ENCODE measurements around the gene ATP8B1.

The ATP8B1 gene

DNA sequence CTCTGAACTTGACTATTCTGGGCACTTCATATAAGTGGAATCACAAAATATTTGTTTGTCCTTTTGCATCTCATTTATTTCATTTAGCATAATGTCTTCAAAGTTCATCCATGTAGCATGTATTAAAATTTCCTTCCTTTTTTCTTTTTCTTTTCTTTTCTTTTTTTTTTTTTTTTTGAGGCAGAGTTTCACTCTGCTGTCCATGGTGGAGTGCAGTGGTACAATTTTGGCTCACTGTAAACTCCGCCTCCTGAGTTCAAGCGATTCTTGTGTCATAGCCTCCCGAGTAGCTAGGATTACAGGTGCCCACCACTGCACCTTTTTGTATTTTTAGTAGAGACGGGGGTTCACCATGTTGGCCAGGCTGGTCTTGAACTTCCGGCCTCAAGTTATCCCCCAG is 11.9 kb downstream of the ATP8B1 start:
- DNase-seq, result no peak

DNA sequence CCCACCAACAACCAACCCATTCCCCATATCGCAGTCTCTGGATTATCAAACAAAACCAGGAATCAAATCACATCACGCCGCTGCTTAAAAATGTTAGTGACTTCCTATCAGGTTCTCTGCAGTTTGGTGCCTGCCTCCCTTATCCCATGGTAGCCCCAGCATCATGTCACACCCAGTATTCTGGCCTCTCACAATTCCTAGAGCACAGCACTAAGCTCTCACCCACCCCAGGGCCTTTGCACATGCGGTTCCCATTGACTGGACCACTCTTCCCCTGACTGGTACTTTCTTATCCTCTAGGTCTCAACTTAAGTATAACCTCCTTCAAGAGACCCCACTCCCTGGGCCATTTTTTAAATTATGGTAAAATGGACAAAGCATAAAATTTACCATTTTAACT is 12.8 kb downstream of the ATP8B1 start:
- no peak for DNase-seq

DNA sequence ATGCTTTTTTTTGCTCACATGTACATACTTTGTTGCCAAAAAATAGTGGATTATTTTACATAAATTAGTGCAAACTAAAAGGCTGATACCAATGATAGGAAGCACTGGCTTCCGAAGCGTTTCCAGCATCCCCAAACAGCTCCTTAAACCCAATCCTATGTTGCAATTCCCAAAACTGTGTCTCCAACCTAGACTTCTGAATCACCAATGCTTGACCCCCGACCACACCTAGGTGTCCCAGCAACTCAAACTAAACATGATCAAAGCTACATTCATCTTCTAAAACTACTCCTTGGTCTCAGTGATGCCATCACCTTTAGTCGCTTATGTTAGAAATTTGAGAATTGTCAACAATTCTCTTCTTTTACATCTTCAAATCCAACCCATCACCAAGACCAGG is 13.4 kb downstream of the ATP8B1 start:
- no peak for DNase-seq

DNA sequence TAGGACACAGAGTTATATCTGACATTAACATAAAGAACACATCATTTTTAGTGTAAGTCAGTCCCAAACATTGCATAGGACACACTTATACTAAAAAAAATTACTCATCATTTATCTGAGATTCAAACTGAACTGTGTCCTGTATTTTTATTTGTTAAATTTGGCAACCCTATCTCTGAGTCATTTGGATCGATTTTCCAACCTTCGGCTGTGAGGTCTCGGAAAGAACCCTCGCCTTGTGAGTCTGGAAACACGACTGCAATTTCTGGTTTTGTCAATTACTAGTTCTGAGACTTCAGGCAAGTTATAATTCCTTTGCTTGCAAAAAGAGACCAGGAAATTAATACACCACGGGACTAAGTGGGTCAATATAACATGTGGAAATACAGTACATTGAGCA is 14.0 kb downstream of the ATP8B1 start:
- no peak for DNase-seq

DNA sequence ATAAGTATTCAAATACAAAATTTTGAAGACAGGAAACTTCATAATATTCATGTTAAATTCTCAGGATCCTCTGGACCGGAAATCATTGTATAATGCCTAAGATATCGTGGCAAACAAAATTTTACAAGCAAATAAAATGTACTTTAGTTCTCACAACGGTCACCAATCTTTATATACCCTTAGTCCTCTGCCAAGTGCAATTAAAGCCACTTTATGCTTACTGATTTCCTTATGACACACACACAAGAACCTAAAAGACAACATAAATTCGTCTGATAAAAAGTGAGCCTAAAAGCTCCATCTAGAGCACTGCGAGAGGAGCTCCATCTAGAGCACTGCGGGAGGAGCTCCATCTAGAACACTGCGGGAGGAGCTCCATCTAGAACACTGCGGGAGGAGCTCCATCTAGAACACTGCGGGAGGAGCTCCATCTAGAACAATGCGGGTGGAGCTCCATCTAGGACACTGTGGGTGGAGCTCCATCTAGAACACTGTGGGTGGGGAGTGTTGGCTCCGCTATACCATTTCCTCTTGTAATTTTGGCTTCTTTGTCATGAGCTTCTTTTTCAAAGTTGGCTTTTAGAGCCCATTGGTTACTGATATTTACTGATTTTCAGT is 15.9 kb downstream of the ATP8B1 start:
- no peak for DNase-seq

DNA sequence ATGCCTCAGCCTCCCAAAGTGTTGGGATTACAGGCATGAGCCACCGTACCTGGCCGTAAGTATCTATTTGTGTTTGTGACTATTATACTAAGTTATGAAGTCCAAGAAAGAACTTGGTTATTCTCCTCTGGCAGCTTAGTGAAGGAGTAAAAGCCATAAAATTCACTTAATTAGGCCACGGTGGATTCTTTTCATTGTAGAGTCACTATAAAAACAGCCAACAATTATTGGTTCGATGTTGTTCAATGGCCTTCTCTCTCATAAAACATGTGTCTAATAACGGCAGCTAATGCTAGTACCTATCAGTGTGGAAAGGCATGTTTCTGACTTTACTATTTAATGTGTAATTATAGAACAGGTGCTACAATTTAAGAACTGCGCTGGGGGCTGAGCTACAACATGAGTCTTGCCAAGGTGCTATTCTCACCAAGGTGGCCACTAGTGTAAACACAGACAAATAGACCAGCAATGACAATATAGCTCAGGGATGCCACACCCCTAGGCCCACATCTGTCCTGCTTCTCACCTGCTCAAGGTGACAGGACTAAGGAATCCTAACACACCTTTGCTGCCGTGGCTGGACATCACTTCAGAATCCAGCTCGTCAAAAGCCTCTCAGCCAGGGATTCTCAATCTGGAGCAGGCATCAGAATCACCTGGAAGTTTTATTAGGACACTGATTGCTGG is 17.2 kb downstream of the ATP8B1 start:
- DNase-seq, result no peak

DNA sequence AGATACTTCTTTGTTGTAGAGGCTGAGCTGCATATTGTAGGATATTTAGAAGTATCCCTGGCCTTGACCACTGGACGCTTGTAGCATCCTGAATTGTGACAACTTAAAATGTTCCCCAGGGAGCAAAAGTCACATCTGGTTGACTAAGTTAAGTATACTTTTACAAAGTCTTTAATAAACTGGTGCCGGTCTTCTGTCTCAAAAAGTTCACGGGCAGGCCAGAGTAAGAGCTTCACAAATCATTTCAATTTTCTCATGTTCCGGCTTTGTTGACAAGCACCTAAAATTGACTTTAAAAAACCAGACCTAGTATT is 18.4 kb downstream of the ATP8B1 start:
- DNase-seq, result no peak

DNA sequence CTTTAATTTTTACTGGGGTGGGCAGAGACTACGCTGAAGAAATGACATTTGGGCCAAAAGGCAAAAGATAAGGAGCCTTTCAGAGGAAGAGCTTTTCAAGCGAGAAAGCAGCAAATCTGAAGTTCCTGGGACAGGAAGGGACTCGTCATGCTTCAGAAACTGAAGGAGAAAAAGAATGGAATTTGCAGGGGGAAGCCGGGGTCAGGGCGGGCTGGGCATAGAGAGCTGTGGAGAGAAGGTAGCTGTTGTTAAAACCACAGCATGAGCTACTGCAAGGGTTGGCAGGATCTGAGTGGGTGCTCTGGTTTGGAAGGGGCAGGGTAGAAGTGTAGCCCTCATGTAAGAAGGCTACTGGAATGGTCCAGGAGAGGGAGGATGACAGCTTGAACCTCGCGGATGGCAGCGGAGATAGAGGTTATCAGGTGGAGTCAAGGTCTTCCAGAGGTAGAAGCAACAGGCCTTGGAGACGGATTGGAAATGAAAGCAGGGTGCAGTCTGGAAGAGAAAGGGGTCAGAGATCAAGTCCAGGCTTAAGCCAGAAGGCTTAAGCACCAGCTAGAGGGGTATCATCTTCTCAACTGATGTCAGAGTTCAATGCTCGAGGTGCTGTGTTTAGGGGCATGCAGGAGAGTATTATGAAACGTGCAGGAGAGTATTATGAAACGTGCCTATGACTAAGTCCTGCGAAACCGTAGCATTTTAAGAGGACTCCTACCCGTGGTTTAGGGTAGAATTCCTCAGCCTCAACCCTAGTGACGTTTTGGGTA is 18.9 kb downstream of the ATP8B1 start:
- DNase-seq, result no peak

DNA sequence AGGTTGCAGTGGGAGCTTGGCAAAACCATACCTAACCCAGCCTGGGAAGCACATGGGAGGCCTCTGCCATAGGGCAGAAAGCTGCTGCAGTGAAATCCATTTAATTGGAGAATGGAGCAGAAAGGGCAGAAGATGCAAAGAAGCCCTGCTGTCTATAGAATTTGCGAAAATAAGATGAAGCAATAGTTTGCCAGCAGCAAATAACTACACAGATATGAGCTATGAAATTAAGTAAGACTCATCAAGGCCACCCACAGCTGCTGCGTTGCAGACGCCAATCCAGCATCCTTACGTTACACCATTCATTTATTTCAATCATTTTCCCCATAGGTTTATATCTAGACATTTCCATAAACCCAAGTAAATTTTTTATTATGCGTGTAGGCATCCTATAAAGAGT is 21.1 kb downstream of the ATP8B1 start:
- no peak for DNase-seq

DNA sequence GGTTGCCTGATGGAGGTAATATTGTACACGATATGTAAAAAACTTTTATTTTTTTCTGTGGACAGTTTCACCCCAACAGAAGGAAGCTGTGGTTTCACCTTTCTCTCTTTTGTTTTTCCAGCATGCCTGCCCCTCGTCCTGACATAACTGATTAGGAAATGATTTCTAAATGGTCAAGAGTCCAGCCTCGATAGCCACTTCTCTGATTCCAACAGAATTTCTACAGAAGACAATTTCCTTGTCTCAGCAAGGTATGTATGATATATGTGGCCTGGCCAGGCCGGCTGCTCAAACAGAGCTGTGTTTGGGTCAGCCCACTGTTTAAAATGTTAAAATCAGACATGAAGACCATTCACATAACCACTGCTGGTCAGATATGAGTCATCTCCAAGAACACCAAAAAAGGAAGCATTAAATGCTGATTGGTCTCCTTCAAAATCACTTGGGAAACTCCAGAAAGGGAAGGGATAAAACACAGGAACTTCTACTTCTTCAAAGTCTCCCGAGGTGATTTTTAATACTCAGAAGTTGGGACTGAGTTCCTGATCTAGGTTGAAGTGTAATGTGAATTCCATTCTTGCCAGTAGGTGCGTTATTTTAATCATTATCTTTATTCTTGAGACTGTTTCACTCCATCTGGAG is 22.3 kb downstream of the ATP8B1 start:
- DNase-seq, result no peak

DNA sequence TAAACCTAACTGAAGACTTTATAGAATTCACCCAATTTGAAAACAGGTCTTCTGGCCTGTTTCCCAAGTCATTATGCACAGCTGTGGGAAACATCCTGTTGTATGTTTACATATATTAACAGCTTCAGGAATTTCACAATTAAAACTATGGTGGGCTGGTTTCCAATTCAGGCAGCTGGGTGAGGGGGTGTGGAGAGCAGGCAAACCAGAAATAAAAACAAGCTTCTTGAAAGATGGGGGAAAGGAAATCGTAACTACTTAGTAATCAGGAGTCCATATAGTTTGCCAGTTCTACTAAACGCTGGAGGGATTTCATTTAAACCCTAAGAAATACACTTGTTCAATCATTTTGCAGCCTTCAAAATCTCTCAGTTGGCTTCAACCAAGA is 22.8 kb downstream of the ATP8B1 start:
- DNase-seq, result no peak

DNA sequence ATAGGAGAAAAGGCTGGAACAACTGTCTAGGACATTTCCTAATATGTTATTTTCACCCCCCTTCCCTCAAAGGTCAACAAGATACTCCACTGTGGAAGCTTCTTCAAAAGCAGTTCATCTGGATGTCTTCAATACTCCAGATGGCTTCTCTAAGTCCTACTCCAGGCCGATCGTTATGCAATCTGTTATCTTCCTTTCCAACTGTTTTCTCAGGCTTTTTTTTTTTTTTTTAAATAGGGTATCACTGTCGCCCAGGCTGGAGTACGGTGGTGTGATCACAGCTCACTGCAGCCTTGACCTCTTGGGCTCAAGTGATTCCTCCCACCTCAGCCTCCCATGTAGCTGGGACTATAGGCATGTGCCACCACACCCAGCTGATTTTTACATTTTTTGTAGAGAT is 26.3 kb downstream of the ATP8B1 start:
- no peak for DNase-seq

DNA sequence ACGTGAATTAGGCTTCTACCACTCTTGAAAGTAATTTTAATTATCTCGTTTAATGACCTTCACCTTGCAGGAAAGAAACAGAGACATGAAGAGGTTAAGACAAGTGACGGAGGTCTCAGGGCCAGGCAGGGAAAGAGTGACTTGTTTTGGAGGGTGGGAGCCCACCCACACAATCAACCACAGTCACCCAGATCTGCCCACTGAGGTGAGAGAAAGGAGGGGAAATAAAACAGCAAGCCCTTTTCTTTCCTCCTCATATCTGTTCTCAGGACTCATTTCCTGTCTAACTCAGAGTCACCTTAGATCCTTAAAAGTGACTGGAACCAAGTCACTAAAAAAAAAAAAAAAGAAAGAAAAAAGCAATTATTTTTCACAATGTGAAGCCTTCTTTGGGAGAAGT is 26.8 kb downstream of the ATP8B1 start:
- no peak for DNase-seq

DNA sequence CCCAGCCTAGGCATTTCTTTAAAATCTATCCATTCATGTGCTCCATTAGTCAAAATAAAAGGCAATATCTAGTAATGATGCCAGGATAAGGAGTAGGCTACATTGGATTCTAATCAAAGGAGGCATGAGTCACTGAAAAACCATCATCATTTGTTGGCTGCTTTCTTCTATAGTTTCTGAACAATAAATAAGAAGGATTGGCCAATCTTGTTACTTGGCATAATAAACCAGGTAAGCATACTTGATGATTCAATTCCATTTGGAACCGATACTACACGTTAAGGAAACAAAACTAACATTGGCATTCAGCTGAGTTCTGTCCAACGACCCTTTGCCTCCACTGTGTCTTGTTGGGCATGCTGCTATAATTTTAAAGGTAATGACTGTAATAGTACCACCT is 27.2 kb downstream of the ATP8B1 start:
- DNase-seq, result no peak

DNA sequence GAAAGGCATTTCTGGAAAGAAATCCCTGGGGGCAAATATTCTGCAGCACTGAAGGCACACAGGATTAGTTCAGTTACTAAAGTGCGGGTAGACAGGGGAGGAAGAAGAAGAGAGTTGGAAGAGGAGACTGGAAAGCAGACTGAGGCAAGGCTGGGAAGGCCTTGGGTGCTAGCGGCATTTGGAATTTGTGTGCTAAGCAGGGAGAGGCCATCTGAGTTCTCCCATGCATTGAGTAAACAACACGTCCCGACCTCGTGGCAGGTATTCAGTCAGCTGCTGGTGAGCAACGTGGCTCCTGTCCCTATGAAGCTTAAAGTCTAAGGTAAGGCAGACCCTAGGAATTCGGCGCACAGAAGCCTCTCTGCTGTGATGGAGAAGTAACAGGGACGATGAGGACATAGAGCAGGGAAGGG is 30.7 kb downstream of the ATP8B1 start:
- no peak for DNase-seq

DNA sequence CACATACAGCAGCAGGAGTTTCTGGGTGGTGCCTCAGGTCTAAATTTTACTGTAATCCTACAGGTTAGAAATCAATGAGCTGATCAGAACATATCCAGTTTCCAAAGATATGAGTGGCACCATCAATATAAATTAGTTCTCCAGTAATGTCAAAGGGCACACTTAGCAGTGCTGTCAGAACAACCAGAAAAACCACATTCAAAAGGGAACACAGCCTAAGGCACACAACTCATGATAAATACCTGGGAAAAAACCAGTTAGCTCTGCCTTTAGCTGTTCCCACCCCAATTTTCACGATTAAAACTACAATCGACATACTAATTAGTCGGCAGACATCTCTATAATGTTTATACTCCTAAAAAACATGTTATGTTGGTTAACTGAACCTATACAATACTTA is 31.5 kb downstream of the ATP8B1 start:
- DNase-seq, result no peak

DNA sequence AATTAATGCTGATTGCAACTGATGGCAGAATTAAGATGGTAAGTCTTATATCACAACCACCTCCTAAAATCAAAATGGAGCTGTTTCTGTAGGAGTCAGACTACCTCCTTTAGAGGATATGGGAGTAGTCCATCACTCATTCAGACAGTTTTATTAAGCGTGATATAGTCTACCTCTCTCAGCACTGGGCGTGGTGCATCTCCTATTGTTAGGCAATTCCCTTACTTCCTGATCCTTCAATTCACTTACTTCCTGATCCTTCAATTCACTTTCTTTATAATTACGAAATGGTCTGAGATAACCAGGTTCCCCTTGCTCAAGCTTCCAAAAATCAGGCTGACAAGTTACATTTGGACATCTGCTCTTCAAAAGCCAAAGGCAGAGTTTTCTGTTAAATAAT is 31.9 kb downstream of the ATP8B1 start:
- DNase-seq, result no peak

DNA sequence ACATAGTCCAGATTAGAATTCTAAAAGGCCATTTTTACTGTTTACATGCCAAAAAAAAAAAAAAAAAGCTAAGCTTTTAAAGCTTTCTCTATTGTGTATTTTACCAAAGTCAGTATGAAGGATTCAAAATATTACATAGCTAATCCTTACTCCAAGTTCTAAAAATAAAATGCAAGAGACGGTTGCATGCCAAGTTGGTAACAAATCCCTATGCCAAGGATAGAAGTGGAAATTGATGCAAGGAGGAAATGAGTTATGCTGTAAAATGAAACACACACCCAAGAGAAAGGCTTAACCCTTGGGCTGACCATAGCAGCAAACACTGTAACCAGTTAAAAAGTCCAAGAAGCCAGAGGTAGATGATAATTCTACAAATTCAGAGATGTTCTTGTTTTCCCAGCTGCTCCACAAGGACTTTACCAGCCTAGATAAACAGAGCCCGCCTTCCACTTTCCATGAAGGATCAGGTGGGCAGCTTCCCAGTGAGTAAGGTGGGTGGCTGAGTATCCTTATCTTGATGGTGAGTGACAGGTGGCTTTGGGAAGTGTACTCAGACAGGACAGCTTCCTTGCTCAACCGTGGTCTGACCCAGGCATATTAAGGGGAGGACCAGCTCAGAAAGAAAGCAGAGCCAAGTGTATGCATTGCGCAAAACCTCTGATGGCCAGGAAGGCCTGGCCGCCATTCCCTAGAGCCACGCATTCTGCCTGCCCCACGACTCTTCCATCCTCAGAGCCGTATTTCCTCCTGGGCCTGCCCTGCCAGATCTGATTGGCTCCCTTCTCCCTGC is 34.4 kb downstream of the ATP8B1 start:
- DNase-seq, result no peak

DNA sequence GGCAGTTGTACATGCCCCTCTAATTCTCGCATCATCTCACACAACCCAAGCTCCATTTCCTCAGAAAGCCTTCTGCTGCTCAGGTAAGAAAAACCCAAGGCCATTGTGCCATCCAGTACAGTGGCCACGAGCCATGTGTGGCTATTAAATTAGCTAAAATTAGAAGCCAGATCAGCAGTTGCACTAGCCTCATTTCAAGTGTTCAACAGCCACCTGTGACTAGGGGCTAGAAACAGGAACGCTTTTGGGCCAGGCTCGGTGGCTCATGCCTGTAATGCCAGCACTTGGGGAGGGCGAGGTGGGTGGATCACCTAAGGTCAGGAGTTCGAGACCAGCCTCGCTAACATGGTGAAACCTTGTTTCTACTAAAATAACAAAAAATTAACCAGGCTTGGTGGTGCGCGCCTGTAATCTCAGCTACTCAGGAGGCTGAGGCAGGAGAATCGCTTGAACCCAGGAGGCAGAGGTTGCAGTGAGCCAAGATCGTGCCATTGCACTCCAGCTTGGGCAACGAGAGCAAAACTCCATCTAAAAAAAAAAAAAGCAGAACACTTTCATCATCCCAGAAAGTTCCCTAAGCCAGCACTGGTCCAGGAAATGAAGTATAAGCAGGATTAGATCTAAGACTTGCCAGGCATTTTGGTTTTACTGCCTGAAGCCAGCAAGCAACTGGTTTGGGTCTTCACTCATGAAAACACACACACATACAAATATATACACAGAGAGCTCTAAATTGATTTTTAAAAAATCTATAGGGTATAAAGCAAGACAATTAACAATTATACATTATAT is 35.7 kb downstream of the ATP8B1 start:
- DNase-seq, result no peak

DNA sequence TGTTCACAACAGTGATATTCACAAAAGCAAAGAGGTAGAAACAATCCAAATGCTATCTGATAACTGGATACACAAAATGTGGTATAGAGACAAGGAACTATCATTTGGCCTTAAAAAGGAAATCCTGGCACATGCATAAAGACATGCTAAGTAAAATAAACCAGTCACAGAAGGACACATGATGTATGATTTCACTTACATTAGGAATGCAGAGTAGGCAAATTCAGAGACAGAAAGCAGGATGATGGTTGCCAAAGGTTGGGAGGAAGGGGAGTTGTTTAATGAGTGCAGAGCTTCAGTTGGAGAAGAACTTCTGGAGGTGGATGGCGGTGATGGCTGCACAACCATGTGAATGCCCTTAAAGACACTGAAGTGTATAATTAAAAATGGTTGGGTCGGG is 38.1 kb downstream of the ATP8B1 start:
- no peak for DNase-seq

DNA sequence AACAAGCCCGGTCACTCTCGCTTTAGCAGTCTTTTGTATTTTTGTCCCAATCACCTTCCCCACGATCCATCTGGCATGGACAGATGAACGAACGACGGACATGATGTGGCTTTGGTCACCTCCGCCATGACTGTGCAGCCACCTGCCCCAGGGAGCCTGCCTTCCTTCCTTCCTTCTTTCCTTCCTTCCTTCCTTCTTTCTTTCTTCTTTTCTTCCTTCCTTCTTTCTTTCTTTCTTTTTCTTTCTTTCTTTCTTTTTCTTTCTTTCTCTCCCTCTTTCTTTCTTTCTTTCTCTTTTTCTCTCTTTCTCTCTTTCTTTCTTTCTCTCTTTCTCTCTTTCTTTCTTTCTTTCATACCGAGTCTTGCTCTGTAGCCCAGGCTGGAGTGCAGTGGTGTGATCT is 39.0 kb downstream of the ATP8B1 start:
- DNase-seq, result no peak

DNA sequence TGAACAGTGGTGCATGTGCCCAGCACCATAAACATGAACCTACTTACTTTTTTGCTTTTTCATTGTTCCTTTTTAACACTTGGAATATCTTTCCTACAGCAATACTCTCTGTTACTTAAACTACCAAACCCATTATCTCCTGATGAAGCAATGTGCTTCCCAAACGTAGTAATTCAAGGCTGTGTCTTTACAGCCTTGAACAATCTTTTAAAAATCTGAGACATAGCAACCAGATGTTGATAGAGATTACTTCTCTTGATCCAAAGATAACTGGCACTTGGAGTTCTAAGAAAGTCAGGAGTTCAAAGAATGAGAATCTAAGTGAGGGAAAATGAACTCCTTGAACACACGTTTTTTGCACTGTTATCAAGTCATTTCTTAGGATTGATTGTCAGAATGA is 40.4 kb downstream of the ATP8B1 start:
- DNase-seq, result no peak
